GM12874 (cell line): ENCODE measurements around the gene INPP5A.

Experiments used
- TF ChIP-seq, protein P1 (sequence below): IDR thresholded peaks from 2 replicates; pipeline ENCODE4 v1.5.1; 2011; ENCODE audit warnings: low read depth, mild to moderate bottlenecking, control low read depth, low read length, moderate library complexity; ENCODE audit not compliant: insufficient read depth

The INPP5A gene

GRCh38 chr10:132755166-132755711 is 217.7 kb downstream of the INPP5A start:
- TF ChIP-seq, protein P1, sequence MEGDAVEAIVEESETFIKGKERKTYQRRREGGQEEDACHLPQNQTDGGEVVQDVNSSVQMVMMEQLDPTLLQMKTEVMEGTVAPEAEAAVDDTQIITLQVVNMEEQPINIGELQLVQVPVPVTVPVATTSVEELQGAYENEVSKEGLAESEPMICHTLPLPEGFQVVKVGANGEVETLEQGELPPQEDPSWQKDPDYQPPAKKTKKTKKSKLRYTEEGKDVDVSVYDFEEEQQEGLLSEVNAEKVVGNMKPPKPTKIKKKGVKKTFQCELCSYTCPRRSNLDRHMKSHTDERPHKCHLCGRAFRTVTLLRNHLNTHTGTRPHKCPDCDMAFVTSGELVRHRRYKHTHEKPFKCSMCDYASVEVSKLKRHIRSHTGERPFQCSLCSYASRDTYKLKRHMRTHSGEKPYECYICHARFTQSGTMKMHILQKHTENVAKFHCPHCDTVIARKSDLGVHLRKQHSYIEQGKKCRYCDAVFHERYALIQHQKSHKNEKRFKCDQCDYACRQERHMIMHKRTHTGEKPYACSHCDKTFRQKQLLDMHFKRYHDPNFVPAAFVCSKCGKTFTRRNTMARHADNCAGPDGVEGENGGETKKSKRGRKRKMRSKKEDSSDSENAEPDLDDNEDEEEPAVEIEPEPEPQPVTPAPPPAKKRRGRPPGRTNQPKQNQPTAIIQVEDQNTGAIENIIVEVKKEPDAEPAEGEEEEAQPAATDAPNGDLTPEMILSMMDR, result no peak

DNA sequence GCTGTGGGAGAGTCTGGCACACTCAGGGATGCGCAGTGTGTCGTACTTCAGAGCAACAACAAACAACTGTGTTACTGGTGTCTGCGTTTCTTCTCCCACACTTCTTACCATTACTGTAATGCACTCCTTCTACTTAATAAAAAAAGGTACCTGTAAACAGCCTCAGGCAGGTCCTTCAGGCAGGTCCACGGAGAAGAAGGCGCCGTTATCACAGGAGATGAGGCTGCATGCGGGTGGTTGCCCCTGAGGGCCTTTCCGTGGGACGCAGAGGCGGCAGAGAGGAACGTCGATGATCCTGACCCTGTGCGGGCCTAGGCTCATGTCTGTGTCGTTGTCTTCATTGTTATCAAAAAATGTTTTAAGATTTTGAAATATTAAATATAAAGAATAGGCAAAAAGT is 219.0 kb downstream of the INPP5A start:
- TF ChIP-seq, protein P1, result no peak

DNA sequence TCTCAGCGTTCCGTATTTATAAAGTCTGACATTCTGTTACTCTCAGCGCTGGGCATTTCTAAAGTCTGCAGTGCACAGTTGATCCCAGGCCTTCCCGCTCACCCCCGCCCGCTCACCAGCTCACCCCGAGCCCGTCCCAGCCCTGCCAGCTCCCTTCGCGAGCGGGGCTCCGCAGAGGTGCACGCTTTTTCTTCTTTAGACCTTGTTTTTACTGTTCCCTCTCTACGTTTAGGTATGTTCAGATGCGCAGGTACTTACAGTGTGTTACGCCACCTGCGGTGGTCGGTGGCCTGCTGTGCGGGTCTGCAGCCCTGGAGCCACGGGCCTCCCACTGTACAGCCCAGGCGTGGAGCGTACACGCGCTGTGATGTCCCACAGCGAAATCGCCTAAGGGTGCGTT is 219.6 kb downstream of the INPP5A start:
- TF ChIP-seq, protein P1, result no peak

GRCh38 chr10:132758865-132759264 is 221.3 kb downstream of the INPP5A start:
- TF ChIP-seq, protein P1, result no peak

GRCh38 chr10:132761395-132762060 is 223.9 kb downstream of the INPP5A start:
- TF ChIP-seq, protein P1, result no peak

DNA sequence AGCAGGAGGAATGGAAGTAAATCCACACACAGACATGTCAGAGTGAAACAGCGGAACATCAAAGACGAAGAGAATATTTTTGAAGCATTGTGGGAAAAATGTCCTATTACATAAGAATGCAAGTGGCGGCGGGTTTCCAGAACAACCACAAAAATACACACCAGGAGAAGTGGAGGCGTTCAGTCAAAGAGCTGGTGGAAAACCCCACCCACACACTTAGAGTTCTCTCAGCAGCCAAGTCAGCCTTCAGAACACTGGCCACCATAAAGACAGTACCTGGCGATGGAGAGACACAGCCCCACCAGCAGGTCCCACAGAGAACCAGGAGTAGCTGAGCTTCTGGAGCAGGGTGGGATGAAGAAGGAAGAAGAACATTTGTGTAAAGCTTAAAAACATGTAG is 224.7 kb downstream of the INPP5A start:
- TF ChIP-seq, protein P1, result no peak

GRCh38 chr10:132763545-132763944 is 226.0 kb downstream of the INPP5A start:
- TF ChIP-seq, protein P1, result no peak

DNA sequence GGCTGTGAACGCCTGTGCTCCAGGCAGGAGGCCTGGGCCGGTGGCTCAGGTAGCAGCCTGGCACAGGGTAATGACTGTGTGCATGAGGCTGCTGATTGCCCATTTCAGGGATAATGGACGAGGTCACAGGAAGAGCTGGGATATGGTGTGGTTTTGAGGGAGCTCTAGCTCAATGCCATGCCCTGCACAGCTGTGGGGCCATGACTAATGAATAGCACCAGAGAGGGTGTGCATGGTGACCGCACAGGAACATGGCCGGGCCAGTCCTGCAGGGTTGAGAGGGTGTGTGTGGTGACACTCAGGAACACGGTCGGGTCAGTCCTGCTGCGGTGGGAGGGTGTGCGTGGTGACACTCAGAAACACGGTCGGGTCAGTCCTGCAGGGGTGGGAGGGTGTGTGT is 226.5 kb downstream of the INPP5A start:
- TF ChIP-seq, protein P1, result no peak
